Stimulated activated CD4-positive, alpha-beta T cell treated with anti-CD3 and anti-CD28 coated beads, Interleukin-1b, Interleukin-23, amount 100 ng/mL, for 4 hours (primary cell): ENCODE measurements around the gene CSTPP1.

ENCODE experiments used
- DNase-seq, 2 donors: peaks; one replicate each; pipeline ENCODE4 v3.0.0-alpha.2; 2020; ENCODE audit warnings: low read depth in 2 of 2

CSTPP1 gene, protein sequence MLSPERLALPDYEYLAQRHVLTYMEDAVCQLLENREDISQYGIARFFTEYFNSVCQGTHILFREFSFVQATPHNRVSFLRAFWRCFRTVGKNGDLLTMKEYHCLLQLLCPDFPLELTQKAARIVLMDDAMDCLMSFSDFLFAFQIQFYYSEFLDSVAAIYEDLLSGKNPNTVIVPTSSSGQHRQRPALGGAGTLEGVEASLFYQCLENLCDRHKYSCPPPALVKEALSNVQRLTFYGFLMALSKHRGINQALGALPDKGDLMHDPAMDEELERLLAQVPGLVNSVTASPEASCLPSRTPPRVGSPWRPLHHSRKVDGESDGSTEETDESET

DNA sequence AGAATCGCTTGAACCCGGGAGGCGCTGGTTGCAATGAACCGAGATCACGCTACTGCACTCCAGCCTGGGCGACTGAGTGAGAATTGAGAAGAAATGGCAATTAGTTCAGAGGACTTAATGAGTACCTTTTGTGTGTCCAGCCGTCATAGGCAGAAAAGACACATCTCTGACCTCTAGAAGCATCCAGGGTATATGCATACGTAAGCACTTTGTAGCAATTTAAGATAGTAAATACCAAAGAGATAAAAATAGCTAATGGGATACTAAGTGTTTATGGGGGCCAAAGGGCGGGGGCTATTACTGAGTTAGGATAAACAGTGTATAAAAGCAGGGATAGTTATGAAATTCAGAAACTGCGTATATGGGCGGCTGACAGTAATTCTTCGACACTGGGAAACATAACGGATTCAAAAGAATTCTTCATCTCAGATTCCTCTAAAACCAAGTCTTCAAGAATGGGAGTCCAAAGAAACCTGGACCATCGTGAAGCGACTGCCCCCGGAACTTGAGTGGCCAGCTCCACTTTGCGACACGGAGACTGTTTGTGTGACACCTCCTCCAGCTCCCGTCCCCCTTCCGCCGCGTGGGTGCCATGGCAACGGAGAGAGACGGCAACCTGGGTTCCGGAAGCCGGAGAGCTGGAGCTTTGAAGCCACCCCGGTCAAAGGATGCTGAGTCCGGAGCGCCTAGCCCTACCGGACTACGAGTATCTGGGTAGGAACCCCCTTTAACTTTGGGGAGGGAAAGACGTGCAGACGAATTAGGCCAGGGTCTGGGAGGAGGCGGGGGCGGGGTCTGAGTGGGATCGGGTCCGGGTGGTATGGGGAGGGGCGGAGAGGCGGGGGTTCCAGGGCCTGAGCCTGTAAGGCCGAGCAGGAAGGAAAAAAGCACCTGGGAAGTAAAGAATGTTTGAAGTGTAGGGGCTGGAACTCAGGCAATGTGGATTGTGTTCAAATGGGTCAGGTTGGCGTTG lies at the start of gene CSTPP1:
Gene CSTPP1 (plus strand): TSS at position 624 of the 973 bp plus-strand sequence. CDS start 45 bp downstream, at position 669.
- peak; percentile 92 to 95 for DNase-seq

DNA sequence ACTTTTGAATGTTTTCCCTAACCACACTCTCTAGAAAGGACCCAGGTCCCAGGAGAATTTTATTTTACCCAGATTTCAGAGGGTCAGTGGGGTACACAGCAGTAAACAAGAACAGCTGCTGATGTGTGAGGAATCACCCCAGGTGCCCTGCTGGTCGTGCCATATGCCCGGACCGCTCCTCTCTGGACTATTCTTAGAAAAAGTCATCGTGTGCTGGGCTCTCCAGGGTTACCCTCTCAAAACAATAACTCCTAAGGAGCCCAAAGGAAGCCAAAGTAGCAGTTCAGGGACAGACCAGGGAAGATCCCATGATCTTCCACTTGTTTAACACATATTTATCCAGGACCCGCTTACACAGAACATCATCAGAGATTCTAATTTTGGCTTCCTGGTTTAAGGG lies 47.9 kb upstream of the CSTPP1 start:
- no peak for DNase-seq

DNA sequence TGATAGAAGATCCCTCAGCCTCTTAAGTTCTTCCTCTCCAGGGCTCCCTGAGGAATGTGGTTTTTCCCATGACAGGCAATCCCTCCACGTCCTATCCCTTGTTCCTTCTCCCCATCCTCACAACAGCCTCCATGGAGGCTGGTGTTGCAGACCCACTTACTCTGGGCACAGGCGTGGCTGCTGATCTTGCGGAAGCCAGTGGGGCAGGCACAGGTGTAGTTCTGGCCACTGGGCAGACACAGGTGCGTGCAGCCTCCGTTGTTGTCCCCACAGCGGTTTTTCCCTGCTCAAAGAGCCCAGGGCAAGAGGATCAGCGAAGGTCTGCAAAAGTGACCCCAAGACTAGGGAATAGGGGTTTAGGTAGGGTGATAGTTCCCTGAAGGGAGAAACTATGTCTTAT lies 47.3 kb upstream of the CSTPP1 start:
- no peak for DNase-seq

DNA sequence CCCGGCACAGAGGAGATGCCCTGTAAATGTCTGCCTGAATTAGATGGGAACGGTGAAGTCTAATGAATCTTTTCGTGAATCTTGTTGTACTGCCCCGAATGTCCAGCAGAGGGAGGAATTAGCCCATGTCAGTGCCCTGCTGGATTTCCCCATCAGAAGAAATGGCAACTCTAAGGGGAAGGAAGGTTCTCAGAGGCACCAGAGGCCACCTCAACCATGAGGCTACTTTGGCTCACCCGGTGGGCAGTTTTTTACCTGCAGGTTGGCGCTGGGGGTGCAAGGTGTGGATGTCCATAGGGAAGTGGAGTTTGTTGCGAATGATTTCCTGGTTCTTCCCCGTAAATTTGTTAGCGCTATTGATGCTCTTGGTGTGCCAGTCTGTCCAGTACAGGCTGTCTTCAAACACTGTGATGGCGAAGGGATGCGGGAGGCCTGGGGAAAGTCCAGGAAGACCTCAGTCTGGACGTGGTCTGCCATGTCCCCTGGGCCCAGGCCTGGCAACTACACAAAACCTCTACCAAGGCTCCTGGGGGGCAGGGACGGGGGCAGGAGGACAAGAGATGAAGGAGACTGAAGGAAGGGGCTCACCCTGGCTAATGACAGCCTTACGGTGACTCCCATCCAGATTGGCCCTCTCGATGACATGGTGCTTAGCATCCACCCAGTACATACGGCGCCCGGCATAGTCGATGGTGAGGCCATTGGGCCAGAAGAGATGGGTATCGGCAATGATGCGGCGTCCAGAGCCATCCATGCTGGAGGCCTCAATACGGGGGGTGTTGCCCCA lies 46.7 kb upstream of the CSTPP1 start:
- peak; percentile 52 to 70 for DNase-seq

DNA sequence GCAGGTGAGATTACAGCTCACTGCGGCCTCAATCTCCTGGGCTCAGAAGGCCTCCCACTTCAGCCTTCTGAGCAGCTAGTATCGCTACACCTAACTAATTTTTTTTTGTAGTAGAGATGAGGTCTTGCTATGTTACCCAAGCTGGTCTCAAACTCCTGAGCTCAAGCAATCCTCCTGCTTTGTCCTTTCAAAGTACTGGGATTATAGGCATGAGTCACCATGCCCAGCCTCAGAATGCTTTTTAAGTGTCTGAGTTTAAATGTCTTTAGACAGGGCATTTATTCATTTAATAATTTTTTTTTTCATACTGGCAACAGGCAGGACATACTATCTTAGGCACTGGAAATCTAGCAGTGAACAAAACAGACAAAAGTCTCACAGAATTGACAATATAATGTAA lies 45.9 kb upstream of the CSTPP1 start:
- no peak for DNase-seq

DNA sequence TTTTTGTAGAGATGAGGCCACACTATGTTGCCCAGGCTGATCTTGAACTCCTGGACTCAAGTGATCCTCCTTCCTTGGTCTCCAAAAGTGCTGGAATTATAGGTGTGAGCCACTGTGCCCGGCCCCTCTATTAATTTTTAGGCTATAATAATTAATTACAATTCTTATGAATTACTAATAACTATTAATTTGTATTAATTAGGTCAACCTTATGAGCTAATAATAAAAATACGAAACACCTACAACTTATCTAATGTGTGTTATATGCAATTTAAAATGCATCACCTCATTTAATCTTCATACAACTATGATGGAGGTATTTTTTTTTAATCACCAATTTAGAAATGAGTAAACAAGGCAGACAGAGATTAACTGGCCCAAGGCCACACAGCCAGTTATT lies 44.5 kb upstream of the CSTPP1 start:
- no peak for DNase-seq

DNA sequence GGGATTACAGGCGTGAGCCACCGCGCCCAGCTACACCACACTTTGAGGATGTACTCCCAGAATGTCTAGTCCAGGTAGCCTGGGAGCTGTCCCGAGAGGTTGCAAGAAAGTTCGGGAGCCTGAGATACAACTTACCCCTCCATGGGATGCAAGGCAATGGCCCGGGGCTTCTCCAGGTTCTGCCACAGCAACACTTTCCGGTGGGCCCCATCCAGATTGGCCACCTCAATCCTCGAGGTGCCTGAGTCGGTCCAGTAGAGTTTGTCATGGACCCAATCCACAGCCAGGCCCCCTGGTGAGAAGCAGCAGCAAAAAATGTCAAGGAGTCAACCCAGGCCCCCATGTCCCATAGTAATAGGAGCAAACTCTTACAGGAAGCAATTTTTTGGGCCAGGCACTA lies 43.7 kb upstream of the CSTPP1 start:
- no peak for DNase-seq

DNA sequence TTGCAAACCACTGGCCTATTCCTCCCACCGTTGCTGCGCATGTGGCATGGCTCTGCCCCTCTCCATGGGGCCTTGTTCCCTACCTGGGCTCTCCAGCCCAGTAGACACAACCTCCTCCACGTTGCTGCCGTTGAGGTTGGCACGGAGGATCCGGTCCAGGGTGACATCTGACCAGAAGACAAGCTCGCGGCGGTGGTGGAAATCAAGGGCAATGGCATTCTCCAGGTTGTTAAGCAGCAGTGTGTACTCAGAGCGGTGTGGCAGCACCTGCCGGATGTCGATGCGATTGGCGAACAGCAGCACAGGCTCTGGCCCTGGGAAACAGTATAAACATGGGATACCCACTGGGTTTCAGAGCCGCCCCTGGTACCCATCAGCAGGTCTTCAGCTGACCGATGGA lies 42.1 kb upstream of the CSTPP1 start:
- DNase-seq: no peak

DNA sequence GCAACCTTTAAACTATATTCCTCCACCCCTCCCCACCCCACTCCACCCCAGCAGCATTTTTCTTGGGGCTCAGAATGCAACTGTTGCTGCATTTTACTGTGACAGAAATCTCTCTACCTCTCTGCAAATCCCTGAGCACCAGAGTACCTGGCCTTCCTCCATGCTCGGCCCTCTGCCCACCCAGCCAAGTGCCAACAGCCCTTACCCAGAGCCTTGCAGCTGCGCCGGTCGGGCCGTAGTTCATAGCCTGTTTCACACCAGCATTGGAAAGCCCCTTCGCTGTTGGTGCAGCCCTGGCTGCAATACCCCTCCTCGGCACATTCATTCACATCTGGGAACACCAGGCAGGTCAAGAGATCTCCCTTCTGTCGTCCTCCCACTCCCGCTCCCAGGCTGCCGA lies 41.6 kb upstream of the CSTPP1 start:
- no peak for DNase-seq

DNA sequence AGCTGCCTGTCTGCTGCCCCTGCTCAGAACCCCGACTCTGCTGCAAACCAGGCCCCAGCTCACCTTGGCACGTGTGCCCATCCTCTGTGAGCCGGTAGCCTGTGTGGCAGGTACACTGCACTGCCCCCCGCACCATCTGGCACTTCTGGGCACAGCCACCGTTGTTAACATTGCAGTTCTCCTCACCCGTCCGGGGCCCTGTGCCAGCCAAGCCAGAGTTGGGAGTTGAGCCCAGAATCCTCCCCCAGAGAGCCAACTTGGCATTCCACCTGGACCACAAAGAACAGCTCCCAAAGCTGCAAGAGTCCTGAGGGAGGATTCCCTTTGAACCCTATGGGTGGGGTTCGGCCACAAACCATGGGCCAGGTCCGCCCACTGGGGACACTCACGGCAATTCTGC lies 40.7 kb upstream of the CSTPP1 start:
- no peak for DNase-seq

DNA sequence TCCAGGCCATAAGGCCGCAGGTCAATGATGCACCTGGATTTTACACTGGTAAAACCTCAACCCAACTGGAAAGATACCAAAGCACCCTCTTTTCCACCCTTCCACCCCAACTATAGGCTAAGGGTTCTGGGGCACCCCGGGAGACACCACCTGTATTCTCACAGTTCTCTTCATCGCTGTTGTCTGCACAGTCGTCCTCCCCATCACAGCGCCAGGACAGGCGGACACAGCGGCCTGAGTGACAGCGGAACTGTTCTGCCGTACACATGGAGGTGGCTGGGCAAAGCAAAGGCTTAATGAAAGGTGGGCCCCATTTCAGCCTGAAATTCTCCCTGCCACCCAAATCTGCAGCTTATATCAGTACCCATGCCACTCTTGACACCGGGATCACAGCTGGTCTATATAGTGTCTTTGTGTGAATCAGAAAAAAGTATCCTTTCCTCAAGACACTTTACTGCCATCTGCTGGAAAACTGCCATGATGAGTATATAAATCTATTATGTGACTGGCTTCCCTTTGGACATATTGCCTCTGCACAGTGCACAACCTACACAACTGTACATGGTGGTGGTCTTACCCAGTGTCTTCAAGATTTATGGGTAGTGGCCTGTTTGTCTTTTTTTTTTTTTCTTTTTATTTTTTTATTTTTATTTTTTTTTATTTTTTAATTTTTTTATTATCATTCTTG lies 39.7 kb upstream of the CSTPP1 start:
- no peak for DNase-seq

DNA sequence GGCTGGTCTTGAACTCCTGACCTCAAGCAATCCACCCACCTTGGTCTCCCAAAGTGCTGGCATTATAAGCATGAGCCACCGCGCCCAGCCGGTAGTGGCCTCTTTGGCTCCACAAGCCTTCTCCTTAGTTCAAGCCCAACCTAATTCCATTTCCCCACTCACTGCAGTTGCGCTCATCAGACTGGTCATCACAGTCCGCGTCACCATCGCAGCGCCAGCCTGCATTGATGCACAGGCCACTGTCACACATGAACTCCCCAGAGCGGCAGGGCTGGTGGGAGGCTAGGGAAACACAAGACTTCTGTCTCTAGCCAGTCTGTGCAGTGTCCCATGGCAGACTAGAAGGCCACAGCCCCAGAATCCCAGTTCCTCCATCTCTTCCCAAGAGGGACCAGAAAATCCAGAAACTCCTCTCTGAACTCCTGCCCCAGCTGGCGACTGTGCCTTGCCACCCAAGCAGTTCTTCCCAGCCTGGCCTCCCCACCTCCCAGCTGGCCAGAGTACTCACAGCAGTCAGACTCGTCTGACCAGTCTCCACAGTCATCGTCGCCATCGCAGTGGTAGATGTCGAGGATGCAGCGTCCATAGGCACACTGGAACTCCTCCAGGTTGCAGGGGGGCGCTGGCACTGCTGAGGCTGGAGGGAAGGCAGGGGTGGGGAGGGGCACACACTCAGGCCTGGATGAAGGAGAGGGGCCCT lies 38.0 kb upstream of the CSTPP1 start:
- DNase-seq: no peak

DNA sequence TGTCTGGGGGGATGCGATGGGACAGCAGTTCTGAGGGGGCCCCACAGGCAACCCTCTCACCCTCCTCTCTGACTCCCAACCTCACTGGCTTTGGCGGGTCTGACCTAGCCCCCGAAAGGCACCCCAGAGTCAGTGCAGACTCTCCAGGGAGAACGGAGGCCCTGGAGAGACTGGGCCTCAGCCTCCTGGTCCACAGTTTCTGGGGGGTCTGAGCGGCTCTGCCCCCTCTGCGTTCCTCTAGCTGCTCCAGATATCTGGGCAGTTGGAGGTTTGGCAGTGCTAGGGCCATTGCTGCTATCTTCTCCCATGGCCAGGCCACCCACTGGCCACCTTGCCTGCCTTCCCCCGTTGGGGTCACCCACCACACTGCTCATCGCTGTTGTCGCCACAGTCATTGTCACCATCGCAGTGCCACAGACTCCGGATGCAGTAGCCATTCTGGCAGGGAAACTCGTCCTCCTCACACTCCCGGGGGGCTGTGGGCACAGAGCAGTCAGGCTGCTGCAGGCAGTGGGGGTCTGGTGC lies 37.0 kb upstream of the CSTPP1 start:
- no peak for DNase-seq

DNA sequence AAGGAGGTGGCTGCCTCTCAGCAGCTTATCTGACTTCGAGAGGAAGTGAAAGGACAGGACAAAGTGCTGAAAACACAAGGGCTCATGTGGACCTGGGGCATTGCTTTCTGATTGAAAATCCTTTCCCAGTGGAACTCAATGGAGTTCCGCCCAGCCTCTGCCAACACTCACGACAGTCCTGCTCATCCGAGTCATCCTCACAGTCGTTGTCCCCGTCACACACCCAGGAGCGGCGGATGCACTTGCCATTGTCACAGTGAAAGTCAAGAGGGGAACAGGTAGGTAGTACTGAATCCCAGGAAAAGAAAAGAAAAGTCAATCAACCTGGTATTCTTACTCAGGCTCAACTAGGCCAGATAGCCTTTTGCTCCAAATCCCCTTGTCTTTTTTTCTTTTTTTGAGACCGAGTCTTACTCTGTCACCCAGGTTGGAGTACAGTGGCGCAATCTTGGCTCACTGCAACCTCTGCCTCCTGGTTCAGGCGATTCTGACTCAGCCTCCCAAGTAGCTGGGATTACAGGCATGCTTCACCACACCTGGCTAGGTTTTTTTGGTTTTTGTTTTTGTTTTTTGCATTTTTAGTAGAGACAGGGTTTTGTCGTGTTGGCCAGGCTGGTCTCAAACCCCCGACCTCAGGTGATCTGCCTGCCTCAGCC lies 36.3 kb upstream of the CSTPP1 start:
- no peak for DNase-seq

DNA sequence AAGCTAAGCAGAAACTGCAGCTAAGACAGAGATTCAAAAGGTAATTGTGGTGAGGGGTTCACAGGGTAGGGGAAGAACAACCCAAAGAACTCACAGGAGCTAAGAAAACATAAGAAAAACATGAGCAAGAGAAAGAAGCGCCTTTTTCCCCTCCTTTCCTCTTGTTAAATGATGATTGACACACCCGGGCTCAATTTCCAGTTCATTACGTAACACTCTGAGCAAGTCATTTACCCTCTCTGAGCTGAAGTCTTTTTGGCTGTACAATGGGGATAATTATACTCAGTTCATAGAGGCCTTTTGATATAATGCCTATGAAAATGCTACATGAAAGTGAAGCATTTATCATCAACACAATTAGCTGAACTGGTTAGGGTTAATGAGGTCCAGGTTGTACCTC lies 35.4 kb upstream of the CSTPP1 start:
- no peak for DNase-seq

DNA sequence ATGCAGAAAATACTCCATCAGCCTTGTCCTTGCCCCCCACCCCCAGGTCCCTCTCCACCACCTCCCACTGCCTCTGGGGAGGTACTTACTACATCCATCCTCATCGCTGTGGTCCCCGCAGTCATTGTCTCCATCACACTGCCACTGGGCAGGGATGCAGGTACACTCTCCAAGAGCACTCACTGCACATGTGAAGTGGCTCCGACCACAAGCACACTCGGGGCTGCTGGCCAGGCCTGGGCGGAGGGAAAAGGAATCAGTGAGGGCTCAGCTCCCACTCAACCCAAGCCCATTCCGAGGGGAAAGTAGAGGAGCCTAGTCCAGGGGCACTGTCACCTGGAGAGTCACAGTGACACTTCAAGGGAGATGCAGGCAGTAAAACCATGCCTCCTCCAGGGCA lies 33.9 kb upstream of the CSTPP1 start:
- DNase-seq: no peak

DNA sequence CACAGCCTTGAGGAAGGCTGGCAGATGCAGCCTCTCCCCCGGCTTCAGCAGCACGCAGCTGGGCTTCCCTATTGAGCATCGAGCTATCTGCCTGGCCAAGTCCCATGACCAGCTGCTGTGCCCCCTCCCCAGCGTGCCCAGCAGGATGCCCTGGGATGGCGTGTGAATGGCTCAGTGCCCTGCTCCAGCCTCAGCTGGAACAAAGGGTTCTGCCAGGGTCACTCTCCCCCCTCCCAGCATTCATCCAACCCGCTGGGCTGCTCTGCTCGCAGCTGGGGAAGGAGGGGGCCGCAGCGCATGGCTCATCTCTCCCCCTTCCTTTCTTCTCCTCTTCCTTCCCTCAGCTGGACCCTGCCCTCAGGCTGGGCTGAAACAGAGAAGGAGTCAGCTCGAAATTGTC lies 32.7 kb upstream of the CSTPP1 start:
- DNase-seq: no peak

DNA sequence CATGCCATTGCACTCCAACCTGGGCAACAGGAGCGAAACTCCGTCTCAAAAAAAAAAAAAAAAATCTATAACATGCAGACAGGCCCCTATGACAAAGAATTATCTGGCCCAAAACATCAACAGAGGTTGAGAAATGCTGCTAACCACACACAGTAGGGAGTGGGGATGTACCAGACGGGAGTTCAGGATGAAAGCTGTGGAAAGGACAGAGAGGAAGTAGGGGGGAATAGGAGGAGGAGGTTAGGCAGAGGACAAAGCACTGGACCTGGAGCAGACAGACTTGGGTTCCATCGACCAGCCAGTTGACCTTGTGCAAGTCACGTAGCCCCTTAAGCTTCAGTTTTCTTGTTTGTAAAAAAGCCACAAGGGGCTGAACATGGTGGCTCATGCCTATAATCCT lies 30.8 kb upstream of the CSTPP1 start:
- no peak for DNase-seq

DNA sequence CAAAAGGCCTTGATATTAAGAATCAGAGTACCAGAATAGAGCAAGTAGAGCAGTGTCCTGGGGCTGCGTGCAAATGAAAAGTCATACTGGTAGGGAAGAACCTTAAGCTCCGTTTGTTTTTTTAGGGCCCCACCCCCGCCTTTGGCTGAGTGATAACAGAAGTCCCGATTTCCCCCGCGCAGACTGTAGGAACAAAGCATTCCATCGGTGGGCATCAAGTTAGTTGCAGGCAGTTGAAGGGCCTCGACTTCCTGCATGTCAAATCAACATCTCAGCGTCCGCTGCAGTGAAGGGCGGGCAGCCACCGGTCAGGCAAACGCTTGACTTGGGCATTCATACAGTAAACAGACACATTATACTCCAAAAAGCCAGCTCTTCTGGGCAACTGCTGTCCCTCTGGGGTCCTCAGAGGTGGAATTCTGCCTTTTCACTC lies 29.9 kb upstream of the CSTPP1 start:
- no peak for DNase-seq

DNA sequence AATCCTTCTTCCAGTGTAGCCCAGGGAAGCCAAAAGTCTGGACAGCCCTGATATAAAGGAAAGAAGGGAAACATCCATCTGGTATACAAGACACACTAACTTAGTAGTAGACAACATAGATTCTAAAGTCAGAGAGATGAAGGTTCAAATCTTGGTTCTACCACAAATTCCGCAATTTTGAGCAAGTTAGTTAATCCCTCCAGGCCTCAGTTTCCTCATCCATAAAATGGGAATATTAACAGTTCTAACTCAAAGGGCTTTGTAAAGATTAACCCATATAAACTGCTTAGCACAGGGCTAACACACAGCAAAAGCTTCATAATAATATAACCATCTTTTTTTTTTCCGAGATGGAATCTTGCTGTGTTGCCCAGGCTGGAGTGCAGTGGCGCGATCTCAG lies 29.0 kb upstream of the CSTPP1 start:
- DNase-seq: no peak
